Astrocyte (in vitro differentiated cells and primary cell): ENCODE results near the gene ZSCAN5B. TPM values are rescaled to one million over a fixed set of nuclear protein-coding genes. Genes with fewer than 3 reads are reported as not detected.

Experiments used
- DNase-seq: peaks from one replicate; pipeline ENCODE4 v3.0.0-alpha.2; 2010; ENCODE audit warnings: low read depth
- FAIRE-seq: peaks from 2 replicates; lab custom pipeline; 2011; peaks lifted over from hg19 to GRCh38; lab: Jason Lieb, UNC
- H2AFZ ChIP-seq: 2 replicates; pipeline ENCODE4 v1.6.0; 2012; ENCODE audit warnings: low read depth, low read length, inconsistent platforms
- H3K27ac ChIP-seq: 2 replicates; pipeline ENCODE4 v1.5.1; 2011; ENCODE audit warnings: low read depth, low read length, inconsistent platforms
- H3K27me3 ChIP-seq: 2 replicates; pipeline ENCODE4 v1.6.0; 2011; ENCODE audit warnings: low read length, inconsistent platforms; ENCODE audit not compliant: insufficient read depth
- H3K36me3 ChIP-seq: 2 replicates; pipeline ENCODE4 v1.5.1; 2011; ENCODE audit warnings: low read length, inconsistent platforms; ENCODE audit not compliant: insufficient read depth
- H3K4me1 ChIP-seq: 2 replicates; pipeline ENCODE4 v1.5.1; 2011; ENCODE audit warnings: low read length, inconsistent platforms; ENCODE audit not compliant: insufficient read depth
- H3K4me2 ChIP-seq: 2 replicates; pipeline ENCODE4 v1.6.0; 2012; ENCODE audit warnings: low read length, inconsistent platforms
- H3K4me3 ChIP-seq: 2 replicates; pipeline ENCODE4 v1.5.1; 2011; ENCODE audit warnings: low read depth, mild to moderate bottlenecking, low read length, inconsistent platforms; ENCODE audit not compliant: insufficient read depth
- H3K79me2 ChIP-seq: 2 replicates; pipeline ENCODE4 v1.6.0; 2012; ENCODE audit warnings: mild to moderate bottlenecking, low read length, inconsistent platforms; ENCODE audit not compliant: insufficient read depth
- H3K9ac ChIP-seq: 2 replicates; pipeline ENCODE4 v1.6.0; 2012; ENCODE audit warnings: mild to moderate bottlenecking, low read length, inconsistent platforms
- H3K9me3 ChIP-seq: 2 replicates; pipeline ENCODE4 v1.5.1; 2012; ENCODE audit warnings: low read depth, mild to moderate bottlenecking, low read length, inconsistent platforms; ENCODE audit not compliant: insufficient read depth
- H4K20me1 ChIP-seq: 2 replicates; pipeline ENCODE4 v1.6.0; 2012; ENCODE audit warnings: low read length, inconsistent platforms; ENCODE audit not compliant: insufficient read depth
- H3K27ac Mint-ChIP-seq: one replicate; pipeline ENCODE4 v1.8.0; 2021; ENCODE audit warnings: mild to moderate bottlenecking, mixed read lengths; ENCODE audit not compliant: unreplicated experiment
- H3K27me3 Mint-ChIP-seq: one replicate; pipeline ENCODE4 v1.8.0; 2021; ENCODE audit warnings: low read depth, mixed read lengths; ENCODE audit not compliant: unreplicated experiment
- H3K36me3 Mint-ChIP-seq: one replicate; pipeline ENCODE4 v1.8.0; 2021; ENCODE audit warnings: low read depth, mixed read lengths; ENCODE audit not compliant: unreplicated experiment
- H3K4me1 Mint-ChIP-seq: one replicate; pipeline ENCODE4 v1.8.0; 2021; ENCODE audit warnings: low read depth, mixed read lengths; ENCODE audit not compliant: unreplicated experiment
- H3K4me3 Mint-ChIP-seq: one replicate; pipeline ENCODE4 v1.8.0; 2021; ENCODE audit warnings: mild to moderate bottlenecking, moderate library complexity, mixed read lengths; ENCODE audit not compliant: unreplicated experiment
- H3K9me3 Mint-ChIP-seq: one replicate; pipeline ENCODE4 v1.8.0; 2021; ENCODE audit warnings: mild to moderate bottlenecking, mixed read lengths; ENCODE audit not compliant: unreplicated experiment
- CTCF ChIP-seq: IDR thresholded peaks from 2 replicates; pipeline ENCODE4 v1.5.1; 2011; ENCODE audit warnings: low read depth, mild to moderate bottlenecking, inconsistent platforms, low read length, moderate library complexity; ENCODE audit not compliant: insufficient read depth
- EZH2 ChIP-seq: IDR thresholded peaks from 2 replicates; pipeline ENCODE4 v1.6.1; 2012; ENCODE audit warnings: mild to moderate bottlenecking, low read length, inconsistent platforms; ENCODE audit not compliant: insufficient read depth
- total RNA-seq: library from RNA; stranded (reverse); gene quantifications from 2 replicates; pipeline ENCODE4 v1.2.1, GENCODE V29; 2021

The ZSCAN5B gene
- total RNA-seq, 1 donor from 2014 or later, result not detected

- peaks cover 9% of the 10 kb centered on the region for H3K4me1 Mint-ChIP-seq
- Histone ChIP-seq H3K4me1 (peaks cover 8% of the 10 kb centered on the region), H4K20me1 (peaks cover 15% of the 10 kb centered on the region), H3K4me2 (peak overlapping the region; percentile 97), H3K27ac (no peak overlapping the region), H3K36me3 (no peaks in the 10 kb centered on the region), H2AFZ (no peak overlapping the region), H3K9ac (peak overlapping the region; percentile 60), H3K4me3 (peak overlapping the region; percentile 68), H3K27me3 (no peaks in the 10 kb centered on the region), H3K79me2 (peaks cover 38% of the 10 kb centered on the region), H3K9me3 (no peaks in the 10 kb centered on the region)
- no peaks in the 10 kb centered on the region for H3K36me3 Mint-ChIP-seq
- H3K27me3 Mint-ChIP-seq, result no peaks in the 10 kb centered on the region
- FAIRE-seq (no peak), DNase-seq (no peak)
- no peak overlapping the region for H3K27ac Mint-ChIP-seq
- peak overlapping the region; percentile 84 for H3K4me3 Mint-ChIP-seq
- no peaks in the 10 kb centered on the region for H3K9me3 Mint-ChIP-seq
- TF ChIP-seq CTCF, result no peak
- TF ChIP-seq EZH2, result no peak
These were observed 55.3 kb downstream of the ZSCAN5B start for GRCh38 chr19:56142087-56142787.

- H3K36me3 Mint-ChIP-seq, result no peaks in the 10 kb centered on the region
- H3K27ac Mint-ChIP-seq, result no peak overlapping the region
These were observed 56.1 kb downstream of the ZSCAN5B start for GRCh38 chr19:56141417-56141993.

More at GRCh38 chr19:56141417-56141993, 56.1 kb downstream of the ZSCAN5B start:
- Histone ChIP-seq H3K4me3 (peak overlapping the region; percentile 74), H3K27ac (no peak overlapping the region), H3K9me3 (no peaks in the 10 kb centered on the region), H3K4me2 (peak overlapping the region; percentile 97), H2AFZ (no peak overlapping the region), H3K9ac (peak overlapping the region; percentile 83), H3K79me2 (peaks cover 38% of the 10 kb centered on the region), H4K20me1 (peaks cover 15% of the 10 kb centered on the region), H3K4me1 (peaks cover 8% of the 10 kb centered on the region), H3K36me3 (no peaks in the 10 kb centered on the region), H3K27me3 (no peaks in the 10 kb centered on the region)
- TF ChIP-seq EZH2 (no peak), CTCF (no peak)
- no peak for DNase-seq
- FAIRE-seq, result no peak
- Mint-ChIP-seq H3K27me3 (no peaks in the 10 kb centered on the region), H3K9me3 (no peaks in the 10 kb centered on the region), H3K4me3 (peak overlapping the region; percentile 84), H3K4me1 (peaks cover 9% of the 10 kb centered on the region)
